Sigmoid colon (tissue), 7 donors: ENCODE data around the gene ZNF786. TPM values are rescaled to one million over a fixed set of nuclear protein-coding genes. Genes with fewer than 3 reads are reported as not detected.
A peak's percentile ranks its signal among the peaks of the same experiment; 100 is the strongest.
"Not testable (repeated sequence)": the region's sequence is repeated elsewhere in the genome, so short reads cannot be mapped to it uniquely, and the experiment has no call there.

Experiments
- DNase-seq: peaks from one replicate; pipeline ENCODE4 v3.0.0-alpha.2; 2019
- H3K27ac ChIP-seq, 4 donors: fragments of 200-600 bp; sonication (generic); one replicate each; pipeline ENCODE4 v1.5.1; 2016 to 2019; ENCODE audit warnings: mild to moderate bottlenecking in 1 of 4
- H3K27me3 ChIP-seq, 3 donors: fragments of 200-600 bp; sonication (generic); one replicate each; pipeline ENCODE4 v1.5.1; 2019; ENCODE audit warnings: mild to moderate bottlenecking in 1 of 3
- H3K36me3 ChIP-seq, 4 donors: fragments of 200-600 bp; sonication (generic); one replicate each; pipeline ENCODE4 v1.5.1; 2016 to 2019
- H3K4me1 ChIP-seq, 4 donors: fragments of 200-600 bp; sonication (generic); one replicate each; pipeline ENCODE4 v1.5.1; 2017 to 2019
- H3K4me3 ChIP-seq, 4 donors: fragments of 200-600 bp; sonication (generic); one replicate each; pipeline ENCODE4 v1.5.1; 2017 to 2019; ENCODE audit warnings: mild to moderate bottlenecking in 2 of 4, moderate library complexity in 1 of 4
- H3K9me3 ChIP-seq, 4 donors: fragments of 200-600 bp in 3 of 4; sonication (generic) in 3 of 4; one replicate each; pipeline versions ENCODE4 v1.5.1 to v1.6.1; 2013 to 2019
- EP300 ChIP-seq, 4 donors: sonication (generic); formaldehyde crosslinking; IDR thresholded peaks; one replicate each; pipeline ENCODE4 v1.6.1; 2017; ENCODE audit warnings: antibody characterized with exemption in 4 of 4
- POLR2A ChIP-seq, 2 donors: fragments of 450-650 bp; IDR thresholded peaks; one replicate each; pipeline ENCODE4 v1.6.1; 2016; ENCODE audit warnings: antibody characterized with exemption in 2 of 2, mild to moderate bottlenecking in 2 of 2, moderate library complexity in 2 of 2
- POLR2AphosphoS5 ChIP-seq, 4 donors: sonication (generic); formaldehyde crosslinking; IDR thresholded peaks; one replicate each; pipeline ENCODE4 v1.6.1; 2017; ENCODE audit warnings: antibody characterized with exemption in 4 of 4
- WGBS, 2 donors: extraction: QIAGEN DNeasy Blood & Tissue Kit; methylation state at CpG; one replicate each; pipeline ENCODE4 v1.1.7; 2013; 5-methylcytosine and 5-hydroxymethylcytosine counted together
- intact Hi-C: fragments of 100-400 bp; cut with DNase I; formaldehyde crosslinking; loops from one replicate; pipeline ENCODE4 v1.15.1; 2023
- polyA plus RNA-seq, 3 donors: library from polyadenylated mRNA; stranded (reverse); fragments of 200-250 nt; gene quantifications; one replicate each; pipeline ENCODE4 v1.2.3, GENCODE V29; 2013
- total RNA-seq, 4 donors: library from RNA; depleted of rRNA; stranded (reverse); fragments of >200 nt; gene quantifications; one replicate each; pipeline ENCODE4 v1.1.0, GENCODE V29; 2016
- TF ChIP-seq, protein P1 (sequence below), 4 experiments: fragments of 450-650 bp in 3 of 4; fragments of 200-600 bp in 1 of 4; IDR thresholded peaks; one replicate each; pipeline ENCODE4 v1.5.1; 2016 to 2019; ENCODE audit warnings: antibody characterized with exemption in 4 of 4, mild to moderate bottlenecking in 3 of 4, moderate library complexity in 2 of 4
- donor health status: healthy with polysubstance abuse.
- donor health status: Bipolar disorder and iron deficiency.
- donor health status: healthy.

Gene ZNF786
- total and polyA plus RNA-seq, 7 donors, result 0.60 to 6.9 (median 3.8) TPM

DNA sequence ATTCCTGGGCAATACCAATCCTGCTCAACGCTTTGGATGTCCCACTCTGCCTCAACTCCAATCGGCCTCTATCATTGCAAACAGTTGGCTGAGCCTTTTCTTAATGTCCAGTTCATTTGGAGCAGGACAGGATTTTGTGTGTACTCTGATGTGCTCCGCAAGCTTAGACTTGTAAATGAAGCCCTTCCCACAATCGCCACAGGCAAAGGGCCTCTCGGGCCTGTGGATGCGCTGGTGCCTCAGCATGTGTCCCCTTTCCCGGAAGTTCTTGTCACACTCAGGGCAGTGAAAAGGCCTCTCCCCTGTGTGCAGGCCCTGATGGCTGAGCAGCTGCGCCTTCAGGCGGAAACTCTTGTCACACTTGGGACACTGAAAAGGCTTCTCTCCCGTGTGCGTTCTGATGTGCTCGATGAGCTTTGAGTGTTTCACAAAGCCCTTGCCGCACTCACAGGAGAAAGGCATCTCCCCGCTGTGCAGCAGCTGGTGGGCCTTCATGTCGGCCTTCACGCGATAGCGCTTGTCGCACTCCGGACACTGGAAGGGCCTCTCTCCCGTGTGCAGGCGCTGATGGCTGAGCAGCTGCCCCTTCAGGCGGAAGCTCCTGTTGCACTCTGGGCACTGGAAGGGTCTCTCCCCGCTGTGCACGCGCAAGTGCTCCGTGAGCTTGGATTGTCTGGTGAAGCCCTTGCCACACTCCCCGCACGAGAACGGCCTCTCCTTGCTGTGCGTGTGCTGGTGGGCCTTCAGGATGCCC lies 20.0 kb downstream of the ZNF786 start:
- WGBS, 2 donors, result 97% methylated on average over 31 of the region's 31 CpGs
- H3K27ac ChIP-seq, result no peak overlapping the region
- DNase-seq, result peak; percentile 37
- peaks cover 0 to 4% (median 0%) of the 10 kb centered on the region in 4 donors for H3K4me1 ChIP-seq
- no peak overlapping the region for H3K4me3 ChIP-seq
- TF ChIP-seq, protein P1, sequence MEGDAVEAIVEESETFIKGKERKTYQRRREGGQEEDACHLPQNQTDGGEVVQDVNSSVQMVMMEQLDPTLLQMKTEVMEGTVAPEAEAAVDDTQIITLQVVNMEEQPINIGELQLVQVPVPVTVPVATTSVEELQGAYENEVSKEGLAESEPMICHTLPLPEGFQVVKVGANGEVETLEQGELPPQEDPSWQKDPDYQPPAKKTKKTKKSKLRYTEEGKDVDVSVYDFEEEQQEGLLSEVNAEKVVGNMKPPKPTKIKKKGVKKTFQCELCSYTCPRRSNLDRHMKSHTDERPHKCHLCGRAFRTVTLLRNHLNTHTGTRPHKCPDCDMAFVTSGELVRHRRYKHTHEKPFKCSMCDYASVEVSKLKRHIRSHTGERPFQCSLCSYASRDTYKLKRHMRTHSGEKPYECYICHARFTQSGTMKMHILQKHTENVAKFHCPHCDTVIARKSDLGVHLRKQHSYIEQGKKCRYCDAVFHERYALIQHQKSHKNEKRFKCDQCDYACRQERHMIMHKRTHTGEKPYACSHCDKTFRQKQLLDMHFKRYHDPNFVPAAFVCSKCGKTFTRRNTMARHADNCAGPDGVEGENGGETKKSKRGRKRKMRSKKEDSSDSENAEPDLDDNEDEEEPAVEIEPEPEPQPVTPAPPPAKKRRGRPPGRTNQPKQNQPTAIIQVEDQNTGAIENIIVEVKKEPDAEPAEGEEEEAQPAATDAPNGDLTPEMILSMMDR (IDR thresholded peaks at IDR 0.05), result no peak
- no peak for TF ChIP-seq POLR2AphosphoS5 (IDR thresholded peaks at IDR 0.05)
- TF ChIP-seq EP300 (IDR thresholded peaks at IDR 0.05), result no peak
- TF ChIP-seq POLR2A (IDR thresholded peaks at IDR 0.05), result no peak
- peaks cover 0 to 55% (median 19%) of the 10 kb centered on the region in 4 donors for H3K36me3 ChIP-seq
- intact Hi-C loops, result no loop called here
- H3K9me3 ChIP-seq, result no peaks in the 10 kb centered on the region
- H3K27me3 ChIP-seq, result no peaks in the 10 kb centered on the region

DNA sequence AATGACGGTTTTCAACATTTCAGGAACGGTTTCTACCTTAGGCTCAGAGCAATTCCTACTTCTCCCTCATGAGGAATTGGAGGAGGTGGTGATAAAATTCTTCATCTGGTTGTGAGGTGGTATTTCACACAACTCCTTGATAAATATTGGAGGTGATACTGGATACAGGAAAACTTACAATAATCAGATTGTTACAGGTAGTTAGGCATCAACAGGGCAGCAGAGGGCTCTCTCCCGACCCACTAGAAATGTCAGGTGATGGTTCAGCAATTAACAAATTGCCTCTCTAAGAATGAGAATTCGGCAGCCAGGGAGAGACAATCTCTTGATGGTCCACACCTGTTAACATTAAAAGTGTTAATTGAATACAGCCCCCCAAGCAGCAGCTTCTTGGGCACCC lies 22.6 kb downstream of the ZNF786 start:
- Histone ChIP-seq H3K36me3 (peaks cover 0 to 42% (median 19%) of the 10 kb centered on the region in 4 donors), H3K27me3 (no peaks in the 10 kb centered on the region), H3K4me3 (no peak overlapping the region), H3K27ac (no peak overlapping the region), H3K9me3 (no peaks in the 10 kb centered on the region), H3K4me1 (peaks cover 0 to 4% (median 0%) of the 10 kb centered on the region in 4 donors)
- DNase-seq, result no peak
- WGBS, 2 donors, result 52 to 73% methylated on average over 4 of the region's 4 CpGs
- intact Hi-C loops, result no loop called here
- TF ChIP-seq, protein P1 (IDR thresholded peaks at IDR 0.05), result no peak
- TF ChIP-seq POLR2AphosphoS5 (IDR thresholded peaks at IDR 0.05) (no peak), POLR2A (IDR thresholded peaks at IDR 0.05) (no peak), EP300 (IDR thresholded peaks at IDR 0.05) (no peak)

DNA sequence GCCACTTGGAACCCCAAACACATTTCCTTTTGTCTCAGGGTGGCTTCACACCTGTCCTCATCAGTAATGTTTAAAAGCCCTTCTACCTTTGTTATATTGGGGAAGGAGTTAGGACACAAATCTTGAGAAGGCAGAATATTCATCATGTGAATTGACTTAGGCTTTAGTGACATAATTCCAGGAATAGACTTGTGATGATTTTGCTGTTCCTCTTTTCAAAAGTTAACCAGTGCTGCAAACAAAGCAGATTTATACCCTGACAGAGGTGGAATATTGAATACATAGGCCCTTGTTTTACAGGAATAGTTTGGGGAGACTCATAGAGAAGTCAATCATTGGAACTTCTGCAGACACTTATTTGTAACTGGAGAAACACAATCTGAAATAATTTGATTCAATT lies 27.0 kb downstream of the ZNF786 start:
- DNase-seq, result no peak
- H3K27me3 ChIP-seq, result no peaks in the 10 kb centered on the region
- H3K36me3 ChIP-seq, result peaks cover 0 to 9% (median 2%) of the 10 kb centered on the region in 4 donors
- intact Hi-C loops, result no loop called here
- TF ChIP-seq, protein P1 (IDR thresholded peaks at IDR 0.05), result no peak
- TF ChIP-seq POLR2AphosphoS5 (IDR thresholded peaks at IDR 0.05) (no peak), EP300 (IDR thresholded peaks at IDR 0.05) (no peak), POLR2A (IDR thresholded peaks at IDR 0.05) (no peak)
- H3K4me3 ChIP-seq, result no peak overlapping the region
- peaks cover 0 to 4% (median 0%) of the 10 kb centered on the region in 4 donors for H3K4me1 ChIP-seq
- no peaks in the 10 kb centered on the region for H3K9me3 ChIP-seq
- no peak overlapping the region for H3K27ac ChIP-seq

DNA sequence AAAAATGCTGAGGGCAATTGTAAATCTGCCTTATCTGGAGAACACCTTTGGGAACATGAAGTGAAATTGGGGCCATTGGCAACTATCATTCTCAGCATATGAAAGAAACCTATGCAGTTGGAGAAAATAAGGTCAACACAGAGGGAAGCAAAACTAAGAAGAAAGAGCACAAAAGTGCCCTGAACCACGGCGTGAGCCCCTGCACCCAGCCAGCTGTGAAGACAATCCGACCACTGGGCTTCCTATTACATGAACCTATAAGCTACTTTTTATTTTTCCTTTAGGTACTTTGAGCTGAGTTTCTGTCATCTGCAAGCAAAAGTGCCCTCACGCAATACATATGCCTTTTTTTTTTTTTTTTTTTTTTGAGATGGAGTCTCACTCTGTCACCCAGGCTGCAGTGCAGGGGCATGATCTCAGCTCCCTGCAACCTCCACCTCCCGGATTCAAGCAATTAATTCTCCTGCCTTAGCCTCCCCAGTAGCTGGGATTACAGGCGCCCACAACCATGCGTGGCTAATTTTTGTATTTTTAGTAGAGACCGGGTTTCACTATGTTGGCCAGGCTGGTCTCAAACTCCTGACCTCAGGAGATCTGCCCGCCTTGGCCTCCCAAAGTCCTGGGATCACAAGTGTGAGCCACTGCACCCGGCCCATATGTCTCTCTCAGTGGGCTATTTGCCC lies 28.2 kb downstream of the ZNF786 start:
- H3K27ac ChIP-seq, H3K9me3 ChIP-seq, H3K27me3 ChIP-seq, intact Hi-C loops, H3K4me1 ChIP-seq, DNase-seq, H3K36me3 ChIP-seq, H3K4me3 ChIP-seq: not testable (repeated sequence)
- WGBS, 2 donors, result 84 to 91% methylated on average over 10 of the region's 10 CpGs

DNA sequence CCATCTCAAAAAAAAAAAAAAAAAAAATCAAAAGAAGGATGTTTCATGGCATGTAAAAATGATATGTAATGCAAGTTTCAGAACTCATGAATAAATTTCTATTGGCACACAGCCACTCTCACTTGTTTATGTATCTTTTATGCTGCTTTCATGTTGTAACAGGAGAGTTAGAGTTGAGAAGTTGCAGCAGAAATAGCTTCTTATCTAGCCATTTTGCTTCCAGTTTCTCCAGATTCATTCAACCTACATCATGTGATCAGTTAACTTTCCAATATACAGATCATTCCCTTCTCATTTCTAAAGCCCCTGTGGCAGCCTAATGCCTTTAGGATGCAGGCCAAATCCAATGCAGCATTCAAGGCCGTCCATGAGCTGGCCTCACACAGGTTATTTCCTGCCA lies 30.4 kb downstream of the ZNF786 start:
- intact Hi-C loops, result no loop called here
- no peaks in the 10 kb centered on the region for H3K27me3 ChIP-seq
- WGBS, 2 donors, result 68 to 76% methylated on average over 1 of the region's 1 CpG
- H3K4me3 ChIP-seq, result no peak overlapping the region
- H3K27ac ChIP-seq, result no peak overlapping the region
- H3K4me1 ChIP-seq, result no peaks in the 10 kb centered on the region
- no peak for TF ChIP-seq POLR2A (IDR thresholded peaks at IDR 0.05)
- no peak for TF ChIP-seq POLR2AphosphoS5 (IDR thresholded peaks at IDR 0.05)
- TF ChIP-seq, protein P1 (IDR thresholded peaks at IDR 0.05), result no peak
- no peak for TF ChIP-seq EP300 (IDR thresholded peaks at IDR 0.05)
- H3K9me3 ChIP-seq, result no peaks in the 10 kb centered on the region
- no peaks in the 10 kb centered on the region for H3K36me3 ChIP-seq
- no peak for DNase-seq
